ENCODE measurements around the gene CFAP20DC.

Gene CFAP20DC

GRCh38 chr3:59082106-59082505, 32.3 kb upstream of the CFAP20DC start:
- Histone ChIP-seq H4K20me1 (ENCODE audit: insufficient read depth, low read length) (no peaks in the 10 kb centered on the region), H3K4me2 (ENCODE audit: low read depth, low read length) (no peak overlapping the region), H3K4me1 (ENCODE audit: low read length) (no peaks in the 10 kb centered on the region), H3K27me3 (replicated peaks; ENCODE audit: insufficient read depth, low read length) (no peaks in the 10 kb centered on the region), H3K9ac (ENCODE audit: low read length) (no peak overlapping the region), H3K9me2 (replicated peaks; ENCODE audit: insufficient read depth, low read length) (no peaks in the 10 kb centered on the region), H3K27ac (ENCODE audit: low read length) (no peak overlapping the region), H3K36me3 (replicated peaks; ENCODE audit: insufficient read depth, low read length) (no peaks in the 10 kb centered on the region), H3F3A (ENCODE audit: insufficient read depth, low read length) (no peaks in the 10 kb centered on the region), H3K9me3 (replicated peaks; ENCODE audit: insufficient read depth, low read length) (no peaks in the 10 kb centered on the region), H3K4me3 (ENCODE audit: low read length) (no peak overlapping the region), H2AFZ (ENCODE audit: low read length) (no peak overlapping the region), H3K79me2 (ENCODE audit: low read length) (no peaks in the 10 kb centered on the region)
- no peak for DNase-seq
- no peak for TF ChIP-seq CTCF (IDR thresholded peaks at IDR 0.05; ENCODE audit: low read length)
- no peak for TF ChIP-seq EZH2 (optimal IDR thresholded peaks at IDR 0.05; ENCODE audit: low read depth, low read length)
- no peak for TF ChIP-seq EZH2phosphoT487 (IDR thresholded peaks at IDR 0.05; ENCODE audit: low read length)

- DNase-seq: no peak
- Histone ChIP-seq H3K9ac (ENCODE audit: low read length) (no peak overlapping the region), H4K20me1 (ENCODE audit: insufficient read depth, low read length) (no peaks in the 10 kb centered on the region), H3K4me1 (ENCODE audit: low read length) (no peaks in the 10 kb centered on the region), H2AFZ (ENCODE audit: low read length) (no peak overlapping the region), H3F3A (ENCODE audit: insufficient read depth, low read length) (no peaks in the 10 kb centered on the region), H3K36me3 (replicated peaks; ENCODE audit: insufficient read depth, low read length) (no peaks in the 10 kb centered on the region), H3K27ac (ENCODE audit: low read length) (no peak overlapping the region), H3K4me3 (ENCODE audit: low read length) (no peak overlapping the region), H3K9me3 (replicated peaks; ENCODE audit: insufficient read depth, low read length) (no peaks in the 10 kb centered on the region), H3K79me2 (ENCODE audit: low read length) (no peaks in the 10 kb centered on the region), H3K4me2 (ENCODE audit: low read depth, low read length) (no peak overlapping the region), H3K9me2 (replicated peaks; ENCODE audit: insufficient read depth, low read length) (no peaks in the 10 kb centered on the region), H3K27me3 (replicated peaks; ENCODE audit: insufficient read depth, low read length) (no peaks in the 10 kb centered on the region)
- TF ChIP-seq EZH2phosphoT487 (IDR thresholded peaks at IDR 0.05; ENCODE audit: low read length) (no peak), CTCF (IDR thresholded peaks at IDR 0.05; ENCODE audit: low read length) (no peak), EZH2 (optimal IDR thresholded peaks at IDR 0.05; ENCODE audit: low read depth, low read length) (no peak)
Measured at GRCh38 chr3:59081071-59081470, 31.2 kb upstream of the CFAP20DC start.

GRCh38 chr3:59079962-59080361, 30.1 kb upstream of the CFAP20DC start:
- no peak overlapping the region for H3K9ac ChIP-seq (ENCODE audit: low read length)

More at GRCh38 chr3:59079962-59080361, 30.1 kb upstream of the CFAP20DC start:
- DNase-seq: no peak
- Histone ChIP-seq H4K20me1 (ENCODE audit: insufficient read depth, low read length) (no peaks in the 10 kb centered on the region), H3F3A (ENCODE audit: insufficient read depth, low read length) (no peaks in the 10 kb centered on the region), H3K27ac (ENCODE audit: low read length) (no peak overlapping the region), H3K4me3 (ENCODE audit: low read length) (no peak overlapping the region), H3K9me3 (replicated peaks; ENCODE audit: insufficient read depth, low read length) (no peaks in the 10 kb centered on the region), H3K36me3 (replicated peaks; ENCODE audit: insufficient read depth, low read length) (no peaks in the 10 kb centered on the region), H3K4me2 (ENCODE audit: low read depth, low read length) (no peak overlapping the region), H3K79me2 (ENCODE audit: low read length) (no peaks in the 10 kb centered on the region), H3K9me2 (replicated peaks; ENCODE audit: insufficient read depth, low read length) (no peaks in the 10 kb centered on the region), H3K27me3 (replicated peaks; ENCODE audit: insufficient read depth, low read length) (no peaks in the 10 kb centered on the region), H3K4me1 (ENCODE audit: low read length) (no peaks in the 10 kb centered on the region), H2AFZ (ENCODE audit: low read length) (no peak overlapping the region)
- no peak for TF ChIP-seq EZH2 (optimal IDR thresholded peaks at IDR 0.05; ENCODE audit: low read depth, low read length)
- no peak for TF ChIP-seq EZH2phosphoT487 (IDR thresholded peaks at IDR 0.05; ENCODE audit: low read length)
- no peak for TF ChIP-seq CTCF (IDR thresholded peaks at IDR 0.05; ENCODE audit: low read length)
